ENCODE results near the gene PAFAH2.

GRCh38 chr1:26027716-26028489 lies 30.0 kb upstream of the PAFAH2 start:
- TF ChIP-seq CTCF (IDR thresholded peaks at IDR 0.05) (no peak), POLR2AphosphoS5 (IDR thresholded peaks at IDR 0.05) (no peak)

Data from stomach (tissue), 4 donors.